Spleen (tissue), 11 donors: Measurements from ENCODE around the gene RALY. TPM values are rescaled to one million over a fixed set of nuclear protein-coding genes. Genes with fewer than 3 reads are reported as not detected.

Experiments
- DNase-seq: peaks from one replicate; pipeline ENCODE4 v3.0.0-alpha.2; 2020
- H3K27ac ChIP-seq, 8 donors: fragments of 200-600 bp; sonication (generic) in 7 of 8; 1 replicate in 4 of 8; 2 replicates in 4 of 8; pipeline versions ENCODE4 v1.5.0 to v1.8.0; 2016 to 2021; ENCODE audit warnings: inconsistent platforms in 4 of 8, mild to moderate bottlenecking in 4 of 8, moderate library complexity in 1 of 8
- H3K27me3 ChIP-seq, 7 donors: fragments of 200-600 bp; sonication (generic) in 6 of 7; replicated peaks in 1 of 7; 1 replicate in 4 of 7; 2 replicates in 3 of 7; pipeline versions ENCODE4 v1.5.0 to v1.8.0; 2016 to 2021; ENCODE audit warnings: inconsistent platforms in 3 of 7, mild to moderate bottlenecking in 1 of 7
- H3K36me3 ChIP-seq, 6 donors: fragments of 200-600 bp; sonication (generic) in 5 of 6; 1 replicate in 4 of 6; 2 replicates in 2 of 6; pipeline versions ENCODE4 v1.5.0 to v1.8.0; 2016 to 2021; ENCODE audit warnings: inconsistent platforms in 2 of 6
- H3K4me1 ChIP-seq, 6 donors: fragments of 200-600 bp; sonication (generic) in 5 of 6; 1 replicate in 3 of 6; 2 replicates in 3 of 6; pipeline versions ENCODE4 v1.5.0 to v1.8.0; 2016 to 2021; ENCODE audit warnings: inconsistent platforms in 3 of 6
- H3K4me3 ChIP-seq, 8 donors: fragments of 200-600 bp; sonication (generic) in 7 of 8; 1 replicate in 4 of 8; 2 replicates in 4 of 8; pipeline versions ENCODE4 v1.5.0 to v1.8.0; 2016 to 2021; ENCODE audit warnings: inconsistent platforms in 4 of 8, mild to moderate bottlenecking in 4 of 8, moderate library complexity in 2 of 8
- H3K9me3 ChIP-seq, 8 donors: fragments of 200-600 bp; sonication (generic) in 7 of 8; 1 replicate in 4 of 8; 2 replicates in 4 of 8; pipeline versions ENCODE4 v1.5.0 to v1.8.0; 2016 to 2021; ENCODE audit warnings: inconsistent platforms in 4 of 8
- CTCF ChIP-seq, 11 experiments: fragments of 200-600 bp in 7 of 11; fragments of 450-650 bp in 4 of 11; sonication (generic) in 4 of 11; IDR thresholded peaks in 8 of 11; conservative IDR thresholded peaks in 3 of 11; 1 replicate in 7 of 11; 2 replicates in 4 of 11; pipeline versions ENCODE4 v1.4.0 to v1.8.0; 2016 to 2021; ENCODE audit warnings: antibody characterized with exemption in 11 of 11, inconsistent platforms in 4 of 11, mild to moderate bottlenecking in 1 of 11
- POLR2A ChIP-seq, 3 donors: fragments of 450-650 bp; IDR thresholded peaks; one replicate each; pipeline ENCODE4 v1.5.1; 2017; ENCODE audit warnings: antibody characterized with exemption in 3 of 3, mild to moderate bottlenecking in 1 of 3
- POLR2AphosphoS5 ChIP-seq, 3 donors: sonication (generic); formaldehyde crosslinking; IDR thresholded peaks; one replicate each; pipeline ENCODE4 v1.5.1; 2017; ENCODE audit warnings: antibody characterized with exemption in 3 of 3
- WGBS, 5 donors: extraction: QIAGEN DNeasy Blood & Tissue Kit in 3 of 5; methylation state at CpG; one replicate each; pipeline versions ENCODE4 v1.1.5 to v1.1.7; 2013 to 2018; 5-methylcytosine and 5-hydroxymethylcytosine counted together
- intact Hi-C: fragments of 100-400 bp; cut with DNase I; formaldehyde crosslinking; loops from one replicate; pipeline ENCODE4 v1.15.0; 2023; ENCODE audit warnings: low total_unique reads
- polyA plus RNA-seq, 3 donors: library from polyadenylated mRNA; stranded (reverse); fragments of 200-250 nt; gene quantifications; one replicate each; pipeline ENCODE4 v1.2.1, GENCODE V29; 2013
- total RNA-seq, 7 donors: library from RNA; depleted of rRNA in 3 of 7; stranded (reverse); fragments of >200 nt in 3 of 7; fragmentation: NEBNext Ultra II Directional in 4 of 7; extraction: Animal tissue kit (Norgen Biotek cat#: 25700) in 4 of 7; gene quantifications; one replicate each; pipeline versions ENCODE4 v1.1.0 to v1.2.1, GENCODE V29; 2016 to 2021
- donor health status: healthy with polysubstance abuse.
- donor health status: DM: no; HTN: no; CAD: no; lungs with moderate emphysema.
- donor health status: DM: no; HTN: no; CAD: no.
- donor health status: Bipolar disorder and iron deficiency.
- donor health status: healthy.
- donor health status: DM: no; HTN: no; CAD: no.
- donor health status: DM: yes; HTN: yes; CAD: no.

RALY gene
- total and polyA plus RNA-seq, 10 donors, result 72.9 to 133 (median 99.7) TPM

GRCh38 chr20:33991502-33991901, 2.2 kb upstream of the RALY start:
- Histone ChIP-seq H3K4me3 (peak overlapping the region in 1 of 8 donors; percentile 99), H3K27ac (no peak overlapping the region), H3K36me3 (no peaks in the 10 kb centered on the region), H3K4me1 (peaks cover 12 to 44% (median 36%) of the 10 kb centered on the region in 6 donors), H3K27me3 (no peaks in the 10 kb centered on the region), H3K9me3 (no peaks in the 10 kb centered on the region)
- DNase-seq, result no peak
- intact Hi-C loops, result loop anchor here (5.0 kb wide), 1 partner anchor 121 kb away; the partner anchor contains the start of gene EIF2S2
- TF ChIP-seq POLR2AphosphoS5 (IDR thresholded peaks at IDR 0.05) (no peak), POLR2A (IDR thresholded peaks at IDR 0.05) (no peak), CTCF (IDR thresholded peaks at IDR 0.05 in 8 of 11, conservative IDR thresholded peaks at IDR 0.05 in 3 of 11) (no peak)
- WGBS, 5 donors, result 86 to 94% (median 92%) methylated on average over 6 of the region's 6 CpGs

GRCh38 chr20:33992145-33992922, 1.4 kb upstream of the RALY start:
- Histone ChIP-seq H3K9me3 (no peaks in the 10 kb centered on the region), H3K4me3 (peak overlapping the region; percentile 61 to 99 (median 89)), H3K36me3 (peaks cover 0 to 4% (median 0%) of the 10 kb centered on the region in 6 donors), H3K27ac (peak overlapping the region; percentile 65 to 100 (median 97)), H3K27me3 (no peaks in the 10 kb centered on the region), H3K4me1 (peaks cover 18 to 52% (median 44%) of the 10 kb centered on the region in 6 donors)
- TF ChIP-seq CTCF (IDR thresholded peaks at IDR 0.05 in 8 of 11, conservative IDR thresholded peaks at IDR 0.05 in 3 of 11) (no peak), POLR2AphosphoS5 (IDR thresholded peaks at IDR 0.05) (no peak), POLR2A (IDR thresholded peaks at IDR 0.05) (no peak)
- WGBS, 5 donors, result 41 to 47% (median 44%) methylated on average over 20 of the region's 20 CpGs
- intact Hi-C loops, result loop anchor here (5.0 kb wide), 1 partner anchor 120 kb away; the partner anchor contains the start of gene EIF2S2
- no peak for DNase-seq

- Histone ChIP-seq H3K4me1 (peaks cover 18 to 59% (median 51%) of the 10 kb centered on the region in 6 donors), H3K9me3 (no peaks in the 10 kb centered on the region)
These were observed 662 bp upstream of the RALY start for GRCh38 chr20:33992923-33993575.

More at GRCh38 chr20:33992923-33993575, 662 bp upstream of the RALY start:
- peak overlapping the region; percentile 69 to 99 (median 95) for H3K4me3 ChIP-seq
- TF ChIP-seq POLR2A (IDR thresholded peaks at IDR 0.05) (peak in 1 of 3 donors; percentile 21), POLR2AphosphoS5 (IDR thresholded peaks at IDR 0.05) (peak; percentile 83 to 85 (median 84)), CTCF (IDR thresholded peaks at IDR 0.05 in 8 of 11, conservative IDR thresholded peaks at IDR 0.05 in 3 of 11) (peak in 3 of 11 experiments; percentile 13 to 42 (median 26))
- H3K36me3 ChIP-seq, result peaks cover 0 to 4% (median 0%) of the 10 kb centered on the region in 6 donors
- 0 to 1% (median 0%) methylated on average over 35 of the region's 35 CpGs for WGBS, 5 donors
- H3K27ac ChIP-seq, result peak overlapping the region; percentile 87 to 100 (median 97)
- DNase-seq, result peak; percentile 100
- H3K27me3 ChIP-seq, result no peaks in the 10 kb centered on the region
- intact Hi-C loops, result loop anchor here (5.0 kb wide), 1 partner anchor 119 kb away; the partner anchor contains the start of gene EIF2S2
